ENCODE data around the gene GRIK1. TPM values are rescaled to one million over a fixed set of nuclear protein-coding genes. Genes with fewer than 3 reads are reported as not detected.

GRIK1 gene
- total and polyA plus RNA-seq, 2 donors (not counting 1 experiment from before 2014, with no cell fraction given), result not detected

- no peaks in the 10 kb centered on the region for H3K79me2 ChIP-seq (ENCODE audit: control insufficient read depth, insufficient read depth, low read length)
- no peak overlapping the region for H3K4me3 Mint-ChIP-seq
- ATAC-seq (ENCODE audit: low read depth) (no peak), DNase-seq (no peak)
- H3K4me1 Mint-ChIP-seq, result no peaks in the 10 kb centered on the region
- H3K27ac Mint-ChIP-seq, result no peak overlapping the region
- no peak overlapping the region for H3K27ac ChIP-seq (ENCODE audit: low read length in 2 of 2)
- no peak for TF ChIP-seq CTCF (IDR thresholded peaks at IDR 0.05)
- TF ChIP-seq EZH2 (IDR thresholded peaks at IDR 0.05; ENCODE audit: borderline replicate concordance, insufficient read depth, low read depth, low read length, poor library complexity, severe bottlenecking), result no peak
- H3K27me3 Mint-ChIP-seq, result no peaks in the 10 kb centered on the region
- peaks cover 2 to 24% (median 21%) of the 10 kb centered on the region in 3 donors for H3K9me3 ChIP-seq (ENCODE audit: control extremely low read depth in 1 of 3, control insufficient read depth in 2 of 3, insufficient read depth in 1 of 3, low read length in 2 of 3)
- no peaks in the 10 kb centered on the region for H4K20me1 ChIP-seq (ENCODE audit: control insufficient read depth, insufficient read depth, low read length, poor library complexity, severe bottlenecking)
- no peak overlapping the region for H3K9ac ChIP-seq (ENCODE audit: low read length)
- H3K9me3 Mint-ChIP-seq (ENCODE audit: insufficient read depth), result peaks cover 13% of the 10 kb centered on the region
- no peak overlapping the region for H2AFZ ChIP-seq (ENCODE audit: insufficient read depth, low read depth, low read length, poor library complexity, severe bottlenecking)
- H3K27me3 ChIP-seq (replicated peaks in 1 of 4; ENCODE audit: control extremely low read depth in 1 of 4, control insufficient read depth in 3 of 4, insufficient read depth in 4 of 4, low read length in 3 of 4), result no peaks in the 10 kb centered on the region
- no peaks in the 10 kb centered on the region for H3K36me3 ChIP-seq (replicated peaks in 1 of 2; ENCODE audit: control extremely low read depth in 1 of 2, control insufficient read depth in 1 of 2, extremely low read depth in 1 of 2, insufficient read depth in 2 of 2, low read length in 1 of 2)
- H3K4me1 ChIP-seq (ENCODE audit: control insufficient read depth in 2 of 2, insufficient read depth in 2 of 2, low read length in 2 of 2), result no peaks in the 10 kb centered on the region
- ChIA-PET POLR2A (no interaction called here), CTCF (no interaction called here)
- no peak overlapping the region for H3K4me2 ChIP-seq (replicated peaks; ENCODE audit: low read depth, low read length, poor library complexity, severe bottlenecking)
- WGBS (ENCODE audit: insufficient coverage), result 100% methylated on average over 1 of the region's 2 CpGs
- H3K4me3 ChIP-seq (ENCODE audit: control extremely low read depth in 1 of 5, extremely low read depth in 1 of 5, insufficient read depth in 1 of 5, low read depth in 2 of 5, low read length in 4 of 5), result no peak overlapping the region
- intact Hi-C loops (cut with micrococcal nuclease), result no loop called here
These were observed 413.3 kb downstream of the GRIK1 start for GRCh38 chr21:29526545-29526944.

- Histone ChIP-seq H3K4me2 (replicated peaks; ENCODE audit: low read depth, low read length, poor library complexity, severe bottlenecking) (no peak overlapping the region), H3K9ac (ENCODE audit: low read length) (no peak overlapping the region), H3K79me2 (ENCODE audit: control insufficient read depth, insufficient read depth, low read length) (no peaks in the 10 kb centered on the region), H4K20me1 (ENCODE audit: control insufficient read depth, insufficient read depth, low read length, poor library complexity, severe bottlenecking) (no peaks in the 10 kb centered on the region), H3K4me1 (ENCODE audit: control insufficient read depth in 2 of 2, insufficient read depth in 2 of 2, low read length in 2 of 2) (no peaks in the 10 kb centered on the region), H3K9me3 (ENCODE audit: control extremely low read depth in 1 of 3, control insufficient read depth in 2 of 3, insufficient read depth in 1 of 3, low read length in 2 of 3) (peaks cover 2 to 24% (median 21%) of the 10 kb centered on the region in 3 donors), H2AFZ (ENCODE audit: insufficient read depth, low read depth, low read length, poor library complexity, severe bottlenecking) (no peak overlapping the region), H3K27me3 (replicated peaks in 1 of 4; ENCODE audit: control extremely low read depth in 1 of 4, control insufficient read depth in 3 of 4, insufficient read depth in 4 of 4, low read length in 3 of 4) (no peaks in the 10 kb centered on the region), H3K4me3 (ENCODE audit: control extremely low read depth in 1 of 5, extremely low read depth in 1 of 5, insufficient read depth in 1 of 5, low read depth in 2 of 5, low read length in 4 of 5) (no peak overlapping the region), H3K27ac (ENCODE audit: low read length in 2 of 2) (no peak overlapping the region), H3K36me3 (replicated peaks in 1 of 2; ENCODE audit: control extremely low read depth in 1 of 2, control insufficient read depth in 1 of 2, extremely low read depth in 1 of 2, insufficient read depth in 2 of 2, low read length in 1 of 2) (no peaks in the 10 kb centered on the region)
- no peaks in the 10 kb centered on the region for H3K4me1 Mint-ChIP-seq
- no peak overlapping the region for H3K4me3 Mint-ChIP-seq
- DNase-seq, result no peak
- H3K9me3 Mint-ChIP-seq (ENCODE audit: insufficient read depth), result peaks cover 13% of the 10 kb centered on the region
- TF ChIP-seq EZH2 (IDR thresholded peaks at IDR 0.05; ENCODE audit: borderline replicate concordance, insufficient read depth, low read depth, low read length, poor library complexity, severe bottlenecking) (no peak), CTCF (IDR thresholded peaks at IDR 0.05) (no peak)
- ChIA-PET POLR2A (no interaction called here), CTCF (no interaction called here)
- H3K27ac Mint-ChIP-seq, result no peak overlapping the region
- H3K27me3 Mint-ChIP-seq, result no peaks in the 10 kb centered on the region
- no peak for ATAC-seq (ENCODE audit: low read depth)
- WGBS (ENCODE audit: insufficient coverage), result no CpG with 5 or more reads among the region's 1 CpG
- intact Hi-C loops (cut with micrococcal nuclease), result no loop called here
These were observed 415.7 kb downstream of the GRIK1 start for GRCh38 chr21:29524055-29524454.
